ENCODE data around the gene MAPT.

DNA sequence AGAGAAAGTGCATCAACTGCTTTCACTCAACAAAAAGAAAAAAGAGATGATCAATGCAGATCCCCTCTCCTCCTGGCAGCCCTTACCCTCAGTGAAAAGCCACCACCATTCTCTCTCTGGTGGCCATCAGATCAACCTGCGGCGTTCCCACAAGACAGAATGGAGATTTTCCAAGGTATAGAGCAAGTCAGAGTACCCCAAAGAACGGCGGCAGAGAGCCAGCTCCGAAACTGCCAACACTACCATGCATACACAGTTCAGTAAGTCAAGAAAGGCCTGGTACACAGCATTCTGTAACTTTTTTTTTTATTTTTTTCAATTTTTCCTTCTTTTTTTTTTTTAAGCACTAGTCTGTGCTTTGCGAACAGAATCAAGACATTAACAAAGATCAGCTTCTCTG is 135.3 kb downstream of the MAPT start:
- no peak for TF ChIP-seq CTCF (IDR thresholded peaks at IDR 0.05 in 4 of 5, conservative IDR thresholded peaks at IDR 0.05 in 1 of 5)
- no peak for TF ChIP-seq POLR2A (IDR thresholded peaks at IDR 0.05)
